ENCODE data around the gene ATP11C. TPM values are rescaled to one million over a fixed set of nuclear protein-coding genes. Genes with fewer than 3 reads are reported as not detected.

The ATP11C gene
- total and polyA plus RNA-seq, 9 of the 15 experiments (the other 6 are each of a cell fraction or from before 2014, with no cell fraction given): 18.2 to 42.2 (median 29.4) TPM

DNA sequence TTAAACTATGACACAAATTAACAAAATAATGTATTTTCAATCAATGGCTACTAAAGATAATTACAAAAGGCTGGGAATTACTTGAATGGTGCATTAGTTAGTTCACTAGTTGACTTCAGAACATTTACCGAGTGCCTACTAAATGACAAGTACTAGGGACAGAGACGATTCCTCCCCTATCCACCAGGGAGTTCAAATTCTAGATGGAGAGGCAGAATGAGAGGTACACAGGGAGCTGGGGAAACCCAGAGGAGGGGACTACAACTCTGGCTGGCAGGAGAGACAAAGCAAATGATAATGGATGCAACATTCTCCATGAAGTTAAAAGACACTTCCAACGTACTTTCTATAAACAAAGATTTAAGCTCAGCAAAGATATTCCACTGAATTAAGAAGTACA is 181.8 kb downstream of the ATP11C start:
- Histone ChIP-seq H2AFZ (ENCODE audit: low read depth, low read length) (no peak overlapping the region), H3K36me3 (ENCODE audit: control insufficient read depth, insufficient read depth, low read length) (peaks cover 10% of the 10 kb centered on the region; the same call in 1 of the 3 replicates), H3K9me3 (replicated peaks; ENCODE audit: control insufficient read depth, insufficient read depth, low read depth, low read length) (no peaks in the 10 kb centered on the region), H3K27ac (ENCODE audit: extremely low read depth, low read depth, low read length) (no peak overlapping the region), H3K4me3 (no peak overlapping the region), H3K9ac (ENCODE audit: insufficient read depth in 1 of 2, low read depth in 2 of 2, low read length in 2 of 2) (no peak overlapping the region), H3K4me1 (replicated peaks in 1 of 2; ENCODE audit: control insufficient read depth in 2 of 2, insufficient read depth in 2 of 2, low read length in 2 of 2) (no peaks in the 10 kb centered on the region), H3K27me3 (ENCODE audit: control insufficient read depth in 2 of 2, insufficient read depth in 2 of 2, low read length in 2 of 2) (no peaks in the 10 kb centered on the region), H3K79me2 (ENCODE audit: control insufficient read depth, insufficient read depth, low read length) (no peaks in the 10 kb centered on the region), H4K20me1 (replicated peaks; ENCODE audit: control insufficient read depth, insufficient read depth, low read length) (no peaks in the 10 kb centered on the region), H3K4me2 (ENCODE audit: insufficient read depth, low read length) (no peak overlapping the region), H3K9me1 (ENCODE audit: control insufficient read depth, insufficient read depth, low read length) (no peaks in the 10 kb centered on the region)
- no peak for FAIRE-seq
- DNase-seq (ENCODE audit: extremely low read depth in 1 of 4, low spot score in 3 of 4): no peak
- ChIA-PET POLR2A (no interaction called here), CTCF (ENCODE audit: low intra/inter-chr PET ratio) (no interaction called here)
- in situ Hi-C loops (cut with MboI) (no loop called here), intact Hi-C loops (cut with micrococcal nuclease) (no loop called here)
- ATAC-seq: no peak
- WGBS (ENCODE audit: insufficient coverage, low coverage, missing lambda C conversion rate): 84% methylated on average over 3 of the region's 3 CpGs
- no TSS peak for BruUV-seq (replicated peaks)
- TF ChIP-seq, protein P1, sequence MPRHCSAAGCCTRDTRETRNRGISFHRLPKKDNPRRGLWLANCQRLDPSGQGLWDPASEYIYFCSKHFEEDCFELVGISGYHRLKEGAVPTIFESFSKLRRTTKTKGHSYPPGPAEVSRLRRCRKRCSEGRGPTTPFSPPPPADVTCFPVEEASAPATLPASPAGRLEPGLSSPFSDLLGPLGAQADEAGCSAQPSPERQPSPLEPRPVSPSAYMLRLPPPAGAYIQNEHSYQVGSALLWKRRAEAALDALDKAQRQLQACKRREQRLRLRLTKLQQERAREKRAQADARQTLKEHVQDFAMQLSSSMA (CRISPR knock-in tag; IDR thresholded peaks at IDR 0.05): no peak
- TF ChIP-seq KLF1 (tag; IDR thresholded peaks at IDR 0.05): no peak
- TF ChIP-seq OTX1 (CRISPR knock-in tag; IDR thresholded peaks at IDR 0.05): no peak
- no peak for TF ChIP-seq MAFG (tag; conservative IDR thresholded peaks at IDR 0.05)
- TF ChIP-seq, protein P2, sequence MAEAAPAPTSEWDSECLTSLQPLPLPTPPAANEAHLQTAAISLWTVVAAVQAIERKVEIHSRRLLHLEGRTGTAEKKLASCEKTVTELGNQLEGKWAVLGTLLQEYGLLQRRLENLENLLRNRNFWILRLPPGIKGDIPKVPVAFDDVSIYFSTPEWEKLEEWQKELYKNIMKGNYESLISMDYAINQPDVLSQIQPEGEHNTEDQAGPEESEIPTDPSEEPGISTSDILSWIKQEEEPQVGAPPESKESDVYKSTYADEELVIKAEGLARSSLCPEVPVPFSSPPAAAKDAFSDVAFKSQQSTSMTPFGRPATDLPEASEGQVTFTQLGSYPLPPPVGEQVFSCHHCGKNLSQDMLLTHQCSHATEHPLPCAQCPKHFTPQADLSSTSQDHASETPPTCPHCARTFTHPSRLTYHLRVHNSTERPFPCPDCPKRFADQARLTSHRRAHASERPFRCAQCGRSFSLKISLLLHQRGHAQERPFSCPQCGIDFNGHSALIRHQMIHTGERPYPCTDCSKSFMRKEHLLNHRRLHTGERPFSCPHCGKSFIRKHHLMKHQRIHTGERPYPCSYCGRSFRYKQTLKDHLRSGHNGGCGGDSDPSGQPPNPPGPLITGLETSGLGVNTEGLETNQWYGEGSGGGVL (CRISPR knock-in tag; IDR thresholded peaks at IDR 0.05): no peak
- TF ChIP-seq DPF2 (IDR thresholded peaks at IDR 0.05): no peak
- no peak for TF ChIP-seq ASH1L (IDR thresholded peaks at IDR 0.05; ENCODE audit: borderline replicate concordance, low read depth, partially characterized antibody)
- TF ChIP-seq, protein P3, sequence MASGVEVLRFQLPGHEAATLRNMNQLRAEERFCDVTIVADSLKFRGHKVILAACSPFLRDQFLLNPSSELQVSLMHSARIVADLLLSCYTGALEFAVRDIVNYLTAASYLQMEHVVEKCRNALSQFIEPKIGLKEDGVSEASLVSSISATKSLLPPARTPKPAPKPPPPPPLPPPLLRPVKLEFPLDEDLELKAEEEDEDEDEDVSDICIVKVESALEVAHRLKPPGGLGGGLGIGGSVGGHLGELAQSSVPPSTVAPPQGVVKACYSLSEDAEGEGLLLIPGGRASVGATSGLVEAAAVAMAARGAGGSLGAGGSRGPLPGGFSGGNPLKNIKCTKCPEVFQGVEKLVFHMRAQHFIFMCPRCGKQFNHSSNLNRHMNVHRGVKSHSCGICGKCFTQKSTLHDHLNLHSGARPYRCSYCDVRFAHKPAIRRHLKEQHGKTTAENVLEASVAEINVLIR (CRISPR knock-in tag; IDR thresholded peaks at IDR 0.05): no peak
- TF ChIP-seq, protein P4, sequence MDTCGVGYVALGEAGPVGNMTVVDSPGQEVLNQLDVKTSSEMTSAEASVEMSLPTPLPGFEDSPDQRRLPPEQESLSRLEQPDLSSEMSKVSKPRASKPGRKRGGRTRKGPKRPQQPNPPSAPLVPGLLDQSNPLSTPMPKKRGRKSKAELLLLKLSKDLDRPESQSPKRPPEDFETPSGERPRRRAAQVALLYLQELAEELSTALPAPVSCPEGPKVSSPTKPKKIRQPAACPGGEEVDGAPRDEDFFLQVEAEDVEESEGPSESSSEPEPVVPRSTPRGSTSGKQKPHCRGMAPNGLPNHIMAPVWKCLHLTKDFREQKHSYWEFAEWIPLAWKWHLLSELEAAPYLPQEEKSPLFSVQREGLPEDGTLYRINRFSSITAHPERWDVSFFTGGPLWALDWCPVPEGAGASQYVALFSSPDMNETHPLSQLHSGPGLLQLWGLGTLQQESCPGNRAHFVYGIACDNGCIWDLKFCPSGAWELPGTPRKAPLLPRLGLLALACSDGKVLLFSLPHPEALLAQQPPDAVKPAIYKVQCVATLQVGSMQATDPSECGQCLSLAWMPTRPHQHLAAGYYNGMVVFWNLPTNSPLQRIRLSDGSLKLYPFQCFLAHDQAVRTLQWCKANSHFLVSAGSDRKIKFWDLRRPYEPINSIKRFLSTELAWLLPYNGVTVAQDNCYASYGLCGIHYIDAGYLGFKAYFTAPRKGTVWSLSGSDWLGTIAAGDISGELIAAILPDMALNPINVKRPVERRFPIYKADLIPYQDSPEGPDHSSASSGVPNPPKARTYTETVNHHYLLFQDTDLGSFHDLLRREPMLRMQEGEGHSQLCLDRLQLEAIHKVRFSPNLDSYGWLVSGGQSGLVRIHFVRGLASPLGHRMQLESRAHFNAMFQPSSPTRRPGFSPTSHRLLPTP (IDR thresholded peaks at IDR 0.05; ENCODE audit: borderline replicate concordance, extremely low read depth, insufficient read length): no peak
- TF ChIP-seq, protein P5, sequence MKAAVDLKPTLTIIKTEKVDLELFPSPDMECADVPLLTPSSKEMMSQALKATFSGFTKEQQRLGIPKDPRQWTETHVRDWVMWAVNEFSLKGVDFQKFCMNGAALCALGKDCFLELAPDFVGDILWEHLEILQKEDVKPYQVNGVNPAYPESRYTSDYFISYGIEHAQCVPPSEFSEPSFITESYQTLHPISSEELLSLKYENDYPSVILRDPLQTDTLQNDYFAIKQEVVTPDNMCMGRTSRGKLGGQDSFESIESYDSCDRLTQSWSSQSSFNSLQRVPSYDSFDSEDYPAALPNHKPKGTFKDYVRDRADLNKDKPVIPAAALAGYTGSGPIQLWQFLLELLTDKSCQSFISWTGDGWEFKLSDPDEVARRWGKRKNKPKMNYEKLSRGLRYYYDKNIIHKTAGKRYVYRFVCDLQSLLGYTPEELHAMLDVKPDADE (conservative IDR thresholded peaks at IDR 0.05; ENCODE audit: control insufficient read depth, low read depth, low read length): no peak
- TF ChIP-seq MTA1 (IDR thresholded peaks at IDR 0.05; ENCODE audit: borderline replicate concordance): no peak
- TF ChIP-seq U2AF1 (optimal IDR thresholded peaks at IDR 0.05; ENCODE audit: low read depth, low read length): no peak
- TF ChIP-seq TEAD1 (CRISPR knock-in tag; IDR thresholded peaks at IDR 0.05): no peak
- TF ChIP-seq CBX2 (IDR thresholded peaks at IDR 0.05; ENCODE audit: insufficient read depth, low read length, poor library complexity, severe bottlenecking): no peak

Data from K562 (cell line).